Activated CD4-positive, alpha-beta T cell treated with anti-CD3 and anti-CD28 coated beads, Interleukin-2, amount 50 U/mL, for 16 hours (primary cell): ENCODE data around the gene NR4A1.

Source experiments
- DNase-seq: peaks from one replicate; pipeline ENCODE4 v3.0.0-alpha.2; 2020

NR4A1 gene

GRCh38 chr12:52043386-52044212 lies 7.6 kb upstream of the NR4A1 start:
- no peak for DNase-seq

GRCh38 chr12:52044292-52044983 lies 6.8 kb upstream of the NR4A1 start:
- no peak for DNase-seq

- DNase-seq = no peak
Observed at GRCh38 chr12:52045794-52046199, 5.4 kb upstream of the NR4A1 start.

GRCh38 chr12:52046859-52047258 lies 4.4 kb upstream of the NR4A1 start:
- no peak for DNase-seq

- DNase-seq = no peak
Observed at GRCh38 chr12:52049286-52049685, 2.0 kb upstream of the NR4A1 start.

- DNase-seq = no peak
Observed at GRCh38 chr12:52049688-52050087, 1.6 kb upstream of the NR4A1 start.

GRCh38 chr12:52050116-52050757 lies 1.0 kb upstream of the NR4A1 start:
- no peak for DNase-seq

- no peak for DNase-seq
Observed at GRCh38 chr12:52052468-52053186, 1.4 kb downstream of the NR4A1 start.

- DNase-seq = no peak
Observed at GRCh38 chr12:52053536-52054209, 2.4 kb downstream of the NR4A1 start.

GRCh38 chr12:52054231-52054832 lies 3.1 kb downstream of the NR4A1 start:
- DNase-seq = no peak

GRCh38 chr12:52054833-52055730 lies 3.8 kb downstream of the NR4A1 start:
- DNase-seq = no peak

GRCh38 chr12:52055731-52056711 lies 4.8 kb downstream of the NR4A1 start:
- no peak for DNase-seq

GRCh38 chr12:52056801-52057637 lies 5.8 kb downstream of the NR4A1 start:
- no peak for DNase-seq

- no peak for DNase-seq
Observed at GRCh38 chr12:52057638-52058576, 6.7 kb downstream of the NR4A1 start.

- DNase-seq = no peak
Observed at GRCh38 chr12:52058631-52059361, 7.6 kb downstream of the NR4A1 start.

- DNase-seq = no peak
Observed at GRCh38 chr12:52059582-52060497, 8.6 kb downstream of the NR4A1 start.
